GM19193 (cell line): Measurements from ENCODE around the gene USH1C.

Experiments
- POLR2A ChIP-seq: IDR thresholded peaks from 4 replicates; pipeline ENCODE4 v1.6.1; 2011; ENCODE audit not compliant: insufficient read depth, insufficient read length; ENCODE audit errors: extremely low read depth

Gene USH1C

DNA sequence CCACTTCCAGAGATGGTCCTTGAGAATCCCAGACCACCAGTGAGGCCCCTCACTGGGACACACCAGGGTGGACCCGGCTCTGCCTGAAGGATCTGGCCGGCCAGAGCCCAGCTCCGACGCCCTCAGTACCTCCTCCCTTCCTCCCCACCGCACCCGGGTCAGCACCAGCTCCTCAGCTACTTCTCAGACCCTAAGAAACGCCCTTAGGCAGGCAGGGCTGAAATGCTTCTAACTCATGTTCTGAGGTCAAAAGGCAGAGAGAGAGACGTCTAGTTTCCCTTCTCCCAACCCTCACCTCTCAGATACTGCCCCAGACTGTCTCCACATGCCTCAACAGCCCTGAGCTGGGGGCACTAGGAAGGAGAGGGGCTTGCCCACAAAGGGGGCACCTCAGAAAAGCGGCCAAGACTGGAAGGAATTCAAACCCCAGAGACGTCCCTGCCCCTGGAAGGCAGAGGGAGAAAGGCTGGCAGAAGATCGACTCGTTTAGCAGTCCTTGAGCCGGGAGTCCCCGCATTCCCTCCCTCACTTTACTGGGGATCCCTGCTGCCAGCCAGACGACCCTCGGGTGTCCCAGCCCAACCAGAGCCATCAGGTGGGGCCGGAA lies 539 bp downstream of the USH1C start:
- no peak for TF ChIP-seq POLR2A

DNA sequence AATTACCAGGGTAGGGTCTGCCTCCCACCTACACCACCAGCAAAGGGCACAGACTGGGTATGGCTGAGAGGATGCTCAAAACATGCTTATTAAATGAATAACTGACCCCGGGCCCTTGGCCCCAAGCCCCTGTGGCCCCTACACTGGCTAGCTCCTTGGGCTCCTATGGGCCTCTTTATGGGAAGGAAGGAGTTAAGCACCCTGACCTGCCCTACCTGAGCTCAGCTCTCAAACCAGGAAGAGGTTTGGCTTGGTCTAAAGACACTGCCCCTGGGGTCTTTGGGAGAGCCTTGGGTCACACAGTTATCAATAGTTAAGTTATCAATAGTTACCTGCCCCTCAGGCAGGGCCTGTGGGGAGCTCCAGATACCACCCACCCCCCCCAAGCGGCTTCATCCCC lies 1.2 kb downstream of the USH1C start:
- no peak for TF ChIP-seq POLR2A

DNA sequence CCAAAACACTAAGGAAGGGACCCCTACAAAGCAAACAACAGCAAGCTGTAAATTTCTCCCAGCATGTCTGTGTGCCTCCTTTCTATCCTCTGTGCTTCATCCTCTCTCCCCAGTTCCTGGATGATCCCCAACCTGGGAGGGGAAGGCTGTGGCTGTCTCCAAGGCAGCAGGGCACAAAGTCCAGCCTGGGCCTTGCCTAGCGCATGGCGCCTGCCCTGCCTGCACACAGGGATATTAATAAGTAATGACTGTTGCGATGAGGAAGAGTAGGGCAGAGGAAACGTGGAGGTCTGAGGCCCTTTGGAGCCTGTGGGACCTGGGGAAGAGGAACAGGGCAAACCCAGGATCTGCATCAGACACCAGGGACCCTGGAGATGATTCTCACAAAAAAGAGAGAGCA lies 2.0 kb downstream of the USH1C start:
- TF ChIP-seq POLR2A, result no peak

DNA sequence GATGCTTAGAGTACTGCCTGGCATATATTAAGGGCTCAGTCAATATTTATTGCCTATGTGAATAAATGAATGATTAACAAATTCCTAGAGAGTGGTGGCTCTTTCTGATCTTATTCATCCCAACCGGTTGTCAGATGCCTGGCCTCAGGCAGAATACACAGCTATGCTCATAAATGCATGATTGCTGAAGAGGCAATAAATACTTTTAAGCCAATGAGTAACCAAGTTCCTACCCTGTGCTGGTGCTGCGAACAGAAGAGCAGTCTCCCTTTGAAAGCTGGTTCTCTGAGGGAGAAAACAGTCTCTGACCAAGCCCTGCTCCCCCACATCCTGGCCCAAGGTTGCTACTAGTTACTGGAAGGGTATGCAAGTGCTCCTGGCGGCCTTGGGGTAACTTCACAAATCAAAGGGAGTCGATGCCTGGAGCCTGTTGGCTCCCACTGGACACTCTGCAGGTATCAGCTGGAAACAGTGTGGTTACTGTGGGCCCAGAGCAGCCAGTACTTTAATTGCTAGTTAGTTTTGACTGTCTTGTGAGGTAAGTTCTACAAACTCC lies 2.8 kb downstream of the USH1C start:
- no peak for TF ChIP-seq POLR2A

DNA sequence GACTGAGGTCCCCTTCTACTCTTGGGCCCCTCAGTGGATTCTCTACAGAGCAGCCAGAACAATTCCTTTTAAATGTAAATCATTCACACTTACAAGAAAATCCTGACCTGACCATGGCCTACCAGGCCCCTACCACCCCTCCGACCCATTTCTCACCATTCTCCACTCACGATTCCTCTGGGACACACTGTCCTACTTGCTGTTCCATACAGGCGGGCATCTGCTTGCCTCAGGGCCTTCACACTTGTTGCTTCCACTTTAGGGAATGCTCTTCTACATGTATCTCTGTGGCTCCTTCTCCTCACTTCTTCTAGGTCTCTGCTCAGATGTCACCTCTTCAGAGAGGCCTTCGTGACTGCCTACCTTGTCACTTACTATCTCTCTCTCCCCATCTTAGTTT lies 3.4 kb downstream of the USH1C start:
- no peak for TF ChIP-seq POLR2A

DNA sequence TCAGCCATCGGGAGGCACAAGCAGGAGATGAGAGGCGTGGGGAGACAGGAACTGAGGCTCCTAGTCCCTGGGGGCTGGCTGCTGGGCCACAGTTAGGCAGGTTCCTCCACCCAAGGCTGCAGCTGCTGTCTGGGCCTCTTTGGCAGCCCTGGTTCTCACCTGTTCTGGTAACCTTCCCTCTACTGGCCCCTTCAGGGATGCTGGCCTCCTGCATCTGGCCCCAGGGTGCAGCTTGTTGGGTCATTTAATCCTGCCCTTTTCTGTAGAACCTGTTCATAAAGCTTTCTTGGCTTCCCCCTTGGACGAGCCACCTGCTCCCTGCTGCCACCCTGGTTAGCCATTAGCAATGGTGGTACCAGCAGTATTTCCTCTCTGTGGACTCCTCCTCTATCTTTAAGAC lies 5.5 kb downstream of the USH1C start:
- TF ChIP-seq POLR2A, result no peak

DNA sequence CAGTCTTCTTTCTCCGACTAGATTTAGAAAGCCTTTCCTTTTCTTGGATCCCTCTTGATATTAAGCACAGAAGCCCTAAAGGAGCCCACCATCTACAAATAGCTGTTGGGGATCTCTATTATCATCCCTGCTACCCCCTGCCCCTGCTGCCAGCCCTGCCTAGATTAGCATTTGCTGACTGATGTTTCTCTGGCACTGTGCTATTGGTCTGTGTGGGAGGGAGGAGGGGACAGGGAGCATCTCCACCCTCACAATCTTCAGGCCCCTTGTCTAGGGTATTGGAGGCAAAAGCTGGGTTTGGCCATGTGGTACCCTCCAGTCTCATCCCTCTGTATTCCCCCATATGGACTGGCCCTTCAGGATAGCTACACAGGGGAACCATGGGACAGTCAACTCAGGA lies 6.2 kb downstream of the USH1C start:
- no peak for TF ChIP-seq POLR2A

DNA sequence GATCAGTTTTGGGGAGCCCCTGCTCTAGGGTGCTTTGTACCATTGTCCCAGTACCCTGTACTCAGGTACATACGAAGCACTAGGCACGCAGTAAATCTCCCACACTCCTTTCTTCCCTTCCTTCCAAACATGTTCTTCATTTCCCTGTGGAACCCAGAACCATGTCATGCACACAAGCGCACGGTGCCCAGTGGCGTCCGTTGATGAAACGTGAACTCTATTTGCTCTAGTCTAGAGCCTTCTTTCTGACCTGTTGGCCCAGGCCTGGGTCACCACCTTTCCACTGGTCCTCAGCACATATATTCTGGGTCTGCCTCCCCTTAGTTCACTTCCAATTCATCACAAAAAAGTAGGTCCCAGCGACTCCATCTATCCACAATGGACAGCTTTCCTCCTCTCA lies 7.0 kb downstream of the USH1C start:
- TF ChIP-seq POLR2A, result no peak

DNA sequence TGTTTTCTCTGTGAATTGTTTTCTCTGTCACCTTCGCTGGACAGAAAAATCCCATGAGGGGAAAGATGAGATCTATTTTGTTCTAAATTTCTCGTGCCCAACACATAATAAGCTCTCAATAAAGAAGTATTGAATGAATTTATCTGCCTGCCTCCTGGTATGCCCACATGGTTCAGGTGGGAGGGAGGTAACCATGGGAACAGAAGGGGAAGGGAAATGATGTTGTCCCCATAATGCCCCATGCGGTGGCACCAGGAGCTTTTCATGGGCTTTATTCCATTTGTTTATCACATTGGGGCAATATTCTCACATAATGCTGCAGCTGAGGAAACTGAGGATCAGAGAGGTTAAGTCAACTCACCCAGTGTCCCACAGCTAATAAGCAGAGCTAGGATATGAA lies 8.7 kb downstream of the USH1C start:
- TF ChIP-seq POLR2A, result no peak

DNA sequence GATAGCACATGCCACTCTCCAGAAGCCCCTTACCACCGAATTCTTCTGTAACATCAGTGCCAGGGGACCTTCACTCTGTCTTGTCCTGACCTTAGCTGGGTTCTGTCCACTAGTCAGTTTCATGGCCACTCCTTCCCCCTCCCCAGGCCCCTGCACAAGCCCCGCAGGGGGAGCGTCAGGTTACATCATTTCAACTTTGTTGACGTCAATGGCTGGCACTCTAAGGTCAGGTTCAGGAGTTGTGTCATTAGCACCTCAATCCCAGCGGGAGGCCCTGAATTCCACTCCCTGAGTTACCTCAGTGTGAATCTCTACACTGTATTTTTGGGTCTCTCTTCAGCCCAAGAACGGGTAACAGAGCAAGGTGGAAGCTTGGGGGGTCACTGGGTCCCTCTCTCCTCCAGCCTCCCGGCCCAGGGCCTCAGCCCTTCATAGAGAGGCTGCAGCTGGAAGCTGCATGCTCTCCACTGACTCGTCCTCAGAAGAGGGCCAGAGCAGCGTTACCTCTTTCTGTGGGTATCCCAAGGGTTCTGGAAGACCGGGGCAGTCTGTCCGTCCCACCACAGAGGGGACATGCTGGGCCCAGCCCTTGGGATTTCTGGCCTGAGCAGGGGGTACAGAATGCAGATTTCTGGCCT lies 10.3 kb downstream of the USH1C start:
- no peak for TF ChIP-seq POLR2A

DNA sequence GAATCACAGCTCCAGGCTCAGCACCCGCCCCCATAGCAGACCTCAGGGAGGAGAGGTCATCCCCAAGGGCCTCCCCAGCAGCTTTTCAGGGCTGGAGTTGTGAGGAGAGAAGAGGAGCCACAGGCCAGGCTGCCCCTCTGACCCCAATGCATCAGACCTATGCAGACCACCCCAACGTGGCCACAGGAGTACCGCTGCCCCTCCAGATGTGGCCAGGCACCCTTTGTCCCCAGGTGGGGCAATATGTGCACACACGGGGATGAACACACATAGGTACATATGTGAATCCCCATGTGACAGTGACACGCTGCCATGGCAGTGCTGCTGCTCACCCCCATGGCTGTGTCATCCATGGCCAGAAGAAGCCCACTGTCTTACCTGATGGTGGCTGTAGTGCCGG lies 10.9 kb downstream of the USH1C start:
- TF ChIP-seq POLR2A, result no peak

DNA sequence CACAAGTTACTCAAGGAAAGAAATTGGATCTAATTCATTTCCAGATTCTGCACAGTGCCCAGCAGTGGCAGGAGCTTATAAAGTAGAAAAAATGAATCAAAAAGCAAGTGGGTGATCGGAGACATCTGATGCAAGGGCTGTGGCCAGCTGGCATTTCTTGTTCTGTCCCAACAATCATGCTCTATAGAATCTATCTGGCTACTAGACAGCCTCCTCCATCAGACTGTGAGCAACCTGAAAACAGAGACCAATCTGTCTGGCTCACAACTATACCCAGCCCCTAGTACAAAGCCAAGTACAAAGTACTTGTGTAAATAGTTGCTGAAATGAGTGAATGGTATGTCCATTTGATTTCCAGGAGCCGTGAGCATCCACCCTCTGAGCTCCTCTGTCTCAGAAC lies 11.4 kb downstream of the USH1C start:
- TF ChIP-seq POLR2A, result no peak

DNA sequence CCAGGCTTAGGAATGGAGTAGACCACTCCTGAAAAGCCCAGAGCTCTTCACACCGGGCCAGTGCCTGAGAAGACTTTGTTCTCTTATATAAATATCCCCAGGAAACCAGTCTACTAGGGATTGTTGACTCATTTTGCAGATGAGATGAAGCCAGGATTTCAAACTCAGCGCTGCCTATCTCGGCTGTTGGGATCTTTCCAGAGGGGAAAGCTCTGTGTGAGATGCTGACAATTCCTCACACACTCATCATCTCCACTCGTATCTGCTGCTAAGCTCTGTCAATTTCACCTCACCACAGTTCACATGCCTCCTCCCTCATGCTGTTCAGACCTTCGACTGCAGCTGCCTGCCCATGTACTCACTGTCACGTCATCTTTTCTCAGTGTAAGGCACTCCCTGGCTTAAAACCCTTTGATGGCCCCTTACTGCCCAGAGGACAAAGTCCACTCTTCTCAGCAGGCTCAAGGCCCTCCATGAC lies 12.5 kb downstream of the USH1C start:
- no peak for TF ChIP-seq POLR2A

DNA sequence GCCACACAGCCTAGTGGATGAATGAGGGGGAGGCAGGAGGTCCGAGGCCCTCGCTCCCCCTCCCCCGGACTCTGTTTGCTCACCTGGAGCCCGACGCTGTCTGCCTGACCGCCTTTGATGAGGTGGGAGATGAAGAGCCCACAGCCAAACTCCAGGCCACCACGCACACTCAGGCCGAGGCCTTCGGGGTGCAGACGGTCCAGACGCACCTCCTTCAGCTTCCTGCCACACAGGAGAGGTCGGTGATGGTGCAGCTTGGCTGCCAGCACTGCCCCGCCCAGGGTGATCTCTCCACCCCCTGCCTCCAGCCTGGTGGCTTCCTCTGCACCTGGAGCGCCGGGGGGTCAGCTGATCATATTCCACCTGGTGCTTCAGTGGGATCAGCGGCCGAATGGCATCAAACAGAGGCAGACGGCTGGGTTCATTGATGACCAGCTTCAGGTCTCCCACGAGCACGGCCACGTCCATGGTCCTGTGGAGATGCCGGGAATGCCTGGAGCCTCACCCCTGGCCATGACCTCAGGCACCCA lies 13.1 kb downstream of the USH1C start:
- TF ChIP-seq POLR2A, result no peak

DNA sequence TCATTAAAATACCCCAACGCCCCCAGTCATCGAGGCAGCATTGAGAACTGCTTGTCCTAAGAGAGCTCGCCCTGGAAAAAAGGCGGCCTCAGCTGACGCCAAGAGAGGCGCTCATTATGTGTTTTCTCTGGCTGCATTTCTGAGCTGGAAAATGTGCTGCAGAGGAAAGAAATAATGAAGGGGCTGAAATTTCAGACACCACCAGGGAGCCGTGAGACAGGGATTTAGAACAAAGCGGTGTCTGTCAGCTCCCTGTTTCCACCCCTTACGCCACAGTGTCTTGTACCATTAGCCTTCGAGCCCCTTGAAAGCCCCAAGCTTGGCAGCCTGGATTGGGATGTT lies 14.4 kb downstream of the USH1C start:
- no peak for TF ChIP-seq POLR2A
